RPMI7951 (cell line): ENCODE results near the gene ZNF865. TPM values are rescaled to one million over a fixed set of nuclear protein-coding genes. Genes with fewer than 3 reads are reported as not detected.

ENCODE experiments used
- DNase-seq: peaks from one replicate; pipeline ENCODE4 v3.0.0-alpha.2; 2012; ENCODE audit warnings: low read depth
- total RNA-seq: library from RNA; depleted of rRNA; stranded (reverse); fragments of >200 nt; shearing (Covaris generic); gene quantifications from 2 replicates; pipeline ENCODE4 v1.2.3, GENCODE V29; 2014

The ZNF865 gene
- total RNA-seq, 1 experiment from 2014 or later, result 0.12 TPM

- DNase-seq, result no peak
Observed at GRCh38 chr19:55644842-55645511, 39.5 kb downstream of the ZNF865 start.

- no peak for DNase-seq
Observed at GRCh38 chr19:55645512-55645881, 40.0 kb downstream of the ZNF865 start.

GRCh38 chr19:55646889-55647731, 41.7 kb downstream of the ZNF865 start:
- DNase-seq, result no peak

- peak; percentile 73 for DNase-seq
Observed at GRCh38 chr19:55647732-55648584, 42.5 kb downstream of the ZNF865 start, which contains the start of gene CCDC106. CCDC106 (plus strand) TSS chr19:55648212; CDS start chr19:55649047, 835 bp downstream.

GRCh38 chr19:55648585-55649267, 43.3 kb downstream of the ZNF865 start:
- no peak for DNase-seq

GRCh38 chr19:55649268-55650125, 44.0 kb downstream of the ZNF865 start:
- DNase-seq, result no peak

GRCh38 chr19:55650126-55650557, 44.7 kb downstream of the ZNF865 start:
- DNase-seq, result no peak

GRCh38 chr19:55650602-55651230, 45.3 kb downstream of the ZNF865 start:
- no peak for DNase-seq

GRCh38 chr19:55651236-55651635, 45.8 kb downstream of the ZNF865 start:
- DNase-seq, result no peak

- no peak for DNase-seq
Observed at GRCh38 chr19:55652311-55653128, 47.1 kb downstream of the ZNF865 start.

- peak; percentile 99 for DNase-seq
Observed at GRCh38 chr19:55653651-55654322, 48.3 kb downstream of the ZNF865 start.

- peak; percentile 99 for DNase-seq
Observed at GRCh38 chr19:55654323-55654867, 48.9 kb downstream of the ZNF865 start.

- peak; percentile 86 for DNase-seq
Observed at GRCh38 chr19:55654868-55655647, 49.6 kb downstream of the ZNF865 start, which contains the start of gene U2AF2. U2AF2 (plus strand) TSS chr19:55655035; CDS start chr19:55655105, 70 bp downstream.

- no peak for DNase-seq
Observed at GRCh38 chr19:55655648-55656040, 50.2 kb downstream of the ZNF865 start.

GRCh38 chr19:55656552-55656951, 51.1 kb downstream of the ZNF865 start:
- no peak for DNase-seq

- DNase-seq, result peak; percentile 34
Observed at GRCh38 chr19:55656988-55657747, 51.7 kb downstream of the ZNF865 start.
